Trophoblast cell (in vitro differentiated cells and primary cell): ENCODE data around the gene OST4.

Source experiments
- DNase-seq, 2 donors: peaks; one replicate each; pipeline ENCODE4 v3.0.0-alpha.2; 2016
- H2AFZ ChIP-seq: 2 replicates; pipeline ENCODE4 v1.6.1; 2013; ENCODE audit warnings: low read length, moderate library complexity, mild to moderate bottlenecking; ENCODE audit not compliant: insufficient read depth, poor library complexity
- H2AK5ac ChIP-seq: 2 replicates; pipeline ENCODE4 v1.6.1; 2013; ENCODE audit warnings: mild to moderate bottlenecking, low read length
- H2BK120ac ChIP-seq: 2 replicates; pipeline ENCODE4 v1.6.1; 2013; ENCODE audit warnings: low read length, mild to moderate bottlenecking, moderate library complexity; ENCODE audit not compliant: insufficient read depth, poor library complexity
- H2BK12ac ChIP-seq: 2 replicates; pipeline ENCODE4 v1.6.1; 2013; ENCODE audit warnings: mild to moderate bottlenecking, low read length, moderate library complexity
- H2BK5ac ChIP-seq: 2 replicates; pipeline ENCODE4 v1.6.1; 2013; ENCODE audit warnings: low read length, low read depth, moderate library complexity, mild to moderate bottlenecking; ENCODE audit not compliant: poor library complexity
- H3K14ac ChIP-seq: 2 replicates; pipeline ENCODE4 v1.6.1; 2013; ENCODE audit warnings: mild to moderate bottlenecking, low read length
- H3K18ac ChIP-seq: 2 replicates; pipeline ENCODE4 v1.6.1; 2013; ENCODE audit warnings: mild to moderate bottlenecking, low read length
- H3K23ac ChIP-seq: 2 replicates; pipeline ENCODE4 v1.6.1; 2013; ENCODE audit warnings: low read length
- H3K27ac ChIP-seq: 2 replicates; pipeline ENCODE4 v1.5.1; 2013; ENCODE audit warnings: low read depth, mild to moderate bottlenecking, inconsistent platforms, low read length, moderate library complexity
- H3K27me3 ChIP-seq: 2 replicates; pipeline ENCODE4 v1.6.1; 2013; ENCODE audit warnings: inconsistent platforms, mild to moderate bottlenecking, low read length, moderate library complexity; ENCODE audit not compliant: insufficient read depth
- H3K36me3 ChIP-seq, 2 experiments: 1 replicate in 1 of 2; 2 replicates in 1 of 2; pipeline ENCODE4 v1.6.1; 2013; ENCODE audit warnings: low read length in 2 of 2, mild to moderate bottlenecking in 2 of 2, moderate library complexity in 1 of 2; ENCODE audit not compliant: insufficient read depth in 2 of 2, control insufficient read depth in 1 of 2
- H3K4ac ChIP-seq: 2 replicates; pipeline ENCODE4 v1.6.1; 2013; ENCODE audit warnings: low read depth, mild to moderate bottlenecking, low read length, moderate library complexity
- H3K4me1 ChIP-seq, 2 experiments: 1 replicate in 1 of 2; 2 replicates in 1 of 2; pipeline ENCODE4 v1.6.1; 2013; ENCODE audit warnings: low read length in 2 of 2, mild to moderate bottlenecking in 2 of 2, moderate library complexity in 1 of 2; ENCODE audit not compliant: insufficient read depth in 2 of 2, control insufficient read depth in 1 of 2
- H3K4me2 ChIP-seq: 2 replicates; pipeline ENCODE4 v1.6.1; 2013; ENCODE audit warnings: inconsistent platforms, mild to moderate bottlenecking, low read length, moderate library complexity
- H3K4me3 ChIP-seq: 2 replicates; pipeline ENCODE4 v1.5.1; 2013; ENCODE audit warnings: mild to moderate bottlenecking, low read depth, low read length, inconsistent platforms
- H3K79me1 ChIP-seq: one replicate; pipeline ENCODE4 v1.6.1; 2013; ENCODE audit warnings: low read length
- H3K79me2 ChIP-seq: 2 replicates; pipeline ENCODE4 v1.6.1; 2013; ENCODE audit warnings: low read length, mild to moderate bottlenecking; ENCODE audit not compliant: control insufficient read depth, insufficient read depth, poor library complexity
- H3K9ac ChIP-seq: 2 replicates; pipeline ENCODE4 v1.6.1; 2013; ENCODE audit warnings: mild to moderate bottlenecking, low read length
- H3K9me3 ChIP-seq: 2 replicates; pipeline ENCODE4 v1.6.1; 2013; ENCODE audit warnings: low read depth, mild to moderate bottlenecking, control low read depth, inconsistent platforms, low read length; ENCODE audit not compliant: insufficient read depth
- H4K12ac ChIP-seq: 2 replicates; pipeline ENCODE4 v1.6.1; 2013; ENCODE audit warnings: low read depth, mild to moderate bottlenecking, low read length, moderate library complexity
- H4K8ac ChIP-seq: 2 replicates; pipeline ENCODE4 v1.6.1; 2013; ENCODE audit warnings: low read depth, mild to moderate bottlenecking, low read length, moderate library complexity
- H4K91ac ChIP-seq: one replicate; pipeline ENCODE4 v1.6.1; 2013; ENCODE audit warnings: low read depth, mild to moderate bottlenecking, low read length, moderate library complexity
- WGBS: extraction: QIAGEN DNeasy Blood & Tissue Kit; methylation state at CpG from one replicate; pipeline ENCODE4 v1.1.7; 2013; ENCODE audit warnings: missing lambda C conversion rate; ENCODE audit not compliant: insufficient read length, insufficient coverage; ENCODE audit errors: extremely low coverage; 5-methylcytosine and 5-hydroxymethylcytosine counted together

The OST4 gene

GRCh38 chr2:27080603-27080936 is 9.1 kb upstream of the OST4 start:
- H4K91ac ChIP-seq, result peak overlapping the region; percentile 13
- H3K4me2 ChIP-seq, result no peak overlapping the region
- H2AFZ ChIP-seq, result peak overlapping the region; percentile 61
- H3K4ac ChIP-seq, result no peak overlapping the region
- no peak overlapping the region for H2BK5ac ChIP-seq
- H2BK120ac ChIP-seq, result no peak overlapping the region
- no CpG with 5 or more reads among the region's 14 CpGs for WGBS
- H3K14ac ChIP-seq, result no peak overlapping the region
- H3K9me3 ChIP-seq, result no peaks in the 10 kb centered on the region
- H2AK5ac ChIP-seq, result peak overlapping the region; percentile 49
- H3K4me3 ChIP-seq, result no peak overlapping the region
- peak overlapping the region; percentile 38 for H2BK12ac ChIP-seq
- no peak overlapping the region for H3K9ac ChIP-seq
- H3K18ac ChIP-seq, result no peak overlapping the region
- H4K12ac ChIP-seq, result peak overlapping the region; percentile 9
- H3K36me3 ChIP-seq, result no peaks in the 10 kb centered on the region
- H3K79me1 ChIP-seq, result peaks cover 4% of the 10 kb centered on the region
- peak overlapping the region; percentile 74 for H4K8ac ChIP-seq
- no peak overlapping the region for H3K23ac ChIP-seq
- no peak for DNase-seq
- H3K27me3 ChIP-seq, result no peaks in the 10 kb centered on the region
- H3K79me2 ChIP-seq, result peaks cover 2% of the 10 kb centered on the region
- H3K4me1 ChIP-seq, result peaks cover 3 to 9% of the 10 kb centered on the region in 2 experiments
- H3K27ac ChIP-seq, result no peak overlapping the region

- Histone ChIP-seq H3K9me3 (no peaks in the 10 kb centered on the region), H3K4me2 (no peak overlapping the region), H4K12ac (no peak overlapping the region), H3K79me1 (peaks cover 3% of the 10 kb centered on the region), H3K4me3 (no peak overlapping the region), H2AFZ (no peak overlapping the region), H2BK12ac (no peak overlapping the region), H3K79me2 (peaks cover 2% of the 10 kb centered on the region), H2BK5ac (no peak overlapping the region), H4K91ac (no peak overlapping the region), H3K14ac (no peak overlapping the region), H3K4me1 (peaks cover 3 to 8% of the 10 kb centered on the region in 2 experiments), H3K27ac (no peak overlapping the region), H4K8ac (peak overlapping the region; percentile 6), H2BK120ac (no peak overlapping the region), H3K23ac (no peak overlapping the region), H3K36me3 (no peaks in the 10 kb centered on the region), H3K9ac (no peak overlapping the region), H2AK5ac (no peak overlapping the region), H3K18ac (no peak overlapping the region), H3K4ac (no peak overlapping the region), H3K27me3 (no peaks in the 10 kb centered on the region)
- no peak for DNase-seq
- no CpG with 5 or more reads among the region's 7 CpGs for WGBS
Observed at GRCh38 chr2:27080140-27080469, 8.7 kb upstream of the OST4 start.

DNA sequence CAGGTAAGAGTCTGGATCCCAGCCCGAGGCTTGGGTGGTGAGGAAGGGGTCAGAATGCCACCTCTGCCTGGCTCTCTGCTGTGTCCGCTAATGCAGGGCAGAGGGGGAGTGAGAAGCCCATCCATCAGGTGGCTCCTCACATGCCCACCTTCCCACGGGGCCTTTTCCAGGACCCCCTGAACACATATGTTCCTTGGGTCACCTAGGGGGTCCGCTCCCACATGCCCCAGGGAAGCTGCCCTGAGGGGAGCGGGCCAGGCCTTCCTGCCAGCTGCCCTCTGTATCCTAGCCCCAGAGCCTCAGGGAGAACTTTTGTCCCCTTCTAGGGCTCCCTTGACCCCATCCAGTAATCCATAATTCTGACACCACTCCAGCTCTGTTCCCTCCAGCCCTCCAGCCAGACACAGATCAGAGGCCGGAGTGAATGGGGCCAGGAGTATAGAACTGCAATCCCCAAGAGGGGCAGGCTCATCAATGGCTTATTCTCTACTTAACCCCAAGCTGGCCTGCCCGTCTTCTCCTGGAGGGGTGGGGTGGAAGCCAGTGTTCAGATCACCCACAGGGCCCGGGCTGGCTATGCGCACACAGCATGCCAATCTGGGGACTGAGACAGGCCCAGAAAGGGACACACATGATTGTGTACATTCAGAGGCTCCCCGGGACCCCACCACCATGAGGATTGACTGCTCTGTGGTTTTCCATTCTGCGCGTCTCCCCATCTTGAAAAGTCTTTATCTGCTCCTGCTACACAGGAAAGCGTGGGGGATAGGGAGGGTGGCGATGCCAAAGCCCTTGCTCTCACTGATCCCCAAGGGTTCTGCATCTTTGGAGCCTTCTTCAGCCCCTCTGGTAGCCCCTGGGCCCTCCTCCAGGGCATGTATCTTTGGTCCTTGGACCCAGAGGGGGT is 8.0 kb upstream of the OST4 start:
- H4K91ac ChIP-seq, result no peak overlapping the region
- H3K36me3 ChIP-seq, result no peaks in the 10 kb centered on the region
- no peak overlapping the region for H4K8ac ChIP-seq
- H2BK5ac ChIP-seq, result no peak overlapping the region
- H3K4me2 ChIP-seq, result no peak overlapping the region
- no peak overlapping the region for H2AK5ac ChIP-seq
- H4K12ac ChIP-seq, result no peak overlapping the region
- H2AFZ ChIP-seq, result no peak overlapping the region
- no peak overlapping the region for H3K4ac ChIP-seq
- H3K9ac ChIP-seq, result no peak overlapping the region
- H3K9me3 ChIP-seq, result no peaks in the 10 kb centered on the region
- no peak overlapping the region for H3K27ac ChIP-seq
- H3K79me2 ChIP-seq, result peaks cover 2% of the 10 kb centered on the region
- no CpG with 5 or more reads among the region's 14 CpGs for WGBS
- peaks cover 3% of the 10 kb centered on the region for H3K79me1 ChIP-seq
- no peak overlapping the region for H3K23ac ChIP-seq
- H3K4me3 ChIP-seq, result no peak overlapping the region
- no peaks in the 10 kb centered on the region for H3K27me3 ChIP-seq
- no peak overlapping the region for H2BK12ac ChIP-seq
- no peak for DNase-seq
- no peak overlapping the region for H2BK120ac ChIP-seq
- no peak overlapping the region for H3K18ac ChIP-seq
- peaks cover 3 to 8% of the 10 kb centered on the region in 2 experiments for H3K4me1 ChIP-seq
- no peak overlapping the region for H3K14ac ChIP-seq

DNA sequence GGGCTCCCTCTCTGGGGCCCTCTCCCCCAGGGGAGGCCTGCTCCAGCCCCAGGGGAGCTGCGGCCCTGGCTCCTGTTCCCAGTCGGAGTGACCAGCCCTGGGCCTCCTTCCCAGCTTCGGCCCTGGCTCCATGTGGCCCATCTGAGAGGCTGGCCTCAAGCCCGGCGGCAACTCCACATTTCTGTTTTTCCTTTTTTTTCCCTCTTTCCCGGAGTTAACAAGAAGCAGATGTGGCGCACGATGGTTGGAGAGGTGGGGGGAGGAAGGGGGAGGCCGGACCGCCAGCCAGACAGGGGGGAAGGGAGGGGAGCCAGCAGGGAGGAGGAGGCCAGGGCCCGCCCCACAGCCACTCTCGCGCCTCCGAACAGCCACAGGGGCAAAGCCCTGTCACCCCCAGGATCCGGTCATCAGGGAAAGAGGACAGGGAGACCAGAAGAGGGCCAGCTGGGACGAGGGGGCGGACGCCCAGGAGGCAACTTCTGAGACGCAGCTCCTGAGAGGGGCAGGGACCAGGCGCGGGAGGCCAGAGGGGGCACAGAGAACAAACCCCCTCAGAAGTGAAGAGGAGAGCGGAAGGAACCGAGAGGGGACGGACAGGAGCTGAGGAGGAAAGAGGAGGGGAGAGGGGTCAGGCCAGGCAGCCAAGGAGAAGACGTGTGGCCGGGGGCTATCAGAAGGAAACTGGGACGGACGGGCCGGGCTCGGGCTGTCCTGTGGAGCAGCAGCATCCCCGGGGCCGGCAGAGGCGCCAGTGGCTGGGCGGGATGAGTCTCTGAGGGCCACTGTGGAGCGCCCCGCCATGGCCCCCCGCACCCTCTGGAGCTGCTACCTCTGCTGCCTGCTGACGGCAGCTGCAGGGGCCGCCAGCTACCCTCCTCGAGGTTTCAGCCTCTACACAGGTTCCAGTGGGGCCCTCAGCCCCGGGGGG is 7.1 kb upstream of the OST4 start, which contains the start of gene EMILIN1:
EMILIN1 (plus strand) TSS at position 349 of the 928 bp plus-strand sequence; CDS start at position 800, 451 bp downstream.
- Histone ChIP-seq H3K9me3 (no peaks in the 10 kb centered on the region), H2BK12ac (no peak within 1 kb of the TSS), H3K23ac (no peak within 1 kb of the TSS), H2AFZ (no peak within 1 kb of the TSS), H3K9ac (no peak within 1 kb of the TSS), H4K8ac (peak within 1 kb of the TSS; percentile 32), H4K12ac (no peak within 1 kb of the TSS), H3K4me2 (no peak within 1 kb of the TSS), H2BK120ac (no peak within 1 kb of the TSS), H3K14ac (no peak within 1 kb of the TSS), H3K4me3 (no peak within 1 kb of the TSS), H3K4me1 (peaks cover 3 to 8% of the 10 kb centered on the region in 2 experiments), H3K36me3 (no peaks in the 10 kb centered on the region), H2BK5ac (no peak within 1 kb of the TSS), H3K18ac (no peak within 1 kb of the TSS), H3K79me1 (peaks cover 3% of the 10 kb centered on the region), H3K79me2 (peaks cover 2% of the 10 kb centered on the region), H3K27ac (no peak within 1 kb of the TSS), H3K4ac (no peak within 1 kb of the TSS), H4K91ac (peak within 1 kb of the TSS; percentile 18), H3K27me3 (no peaks in the 10 kb centered on the region), H2AK5ac (no peak within 1 kb of the TSS)
- no peak for DNase-seq
- no CpG with 5 or more reads among the region's 41 CpGs for WGBS
